Type B pancreatic cell (in vitro differentiated cells): ENCODE measurements around the gene RIMBP3C. TPM values are rescaled to one million over a fixed set of nuclear protein-coding genes. Genes with fewer than 3 reads are reported as not detected.
A peak's percentile ranks its signal among the peaks of the same experiment; 100 is the strongest.
"Not testable (repeated sequence)": the region's sequence is repeated elsewhere in the genome, so short reads cannot be mapped to it uniquely, and the experiment has no call there.

Experiments
- DNase-seq: peaks from one replicate; pipeline ENCODE4 v3.0.0; 2021; ENCODE audit warnings: mixed read lengths; ENCODE audit not compliant: unreplicated experiment; ENCODE audit errors: extremely low spot score
- H3K27ac Mint-ChIP-seq: 2 replicates; pipeline ENCODE4 v1.8.0; 2021; ENCODE audit warnings: mild to moderate bottlenecking, mixed read lengths
- H3K27me3 Mint-ChIP-seq: 2 replicates; pipeline ENCODE4 v1.8.0; 2021; ENCODE audit warnings: mixed read lengths
- H3K36me3 Mint-ChIP-seq: 2 replicates; pipeline ENCODE4 v1.8.0; 2021; ENCODE audit warnings: mixed read lengths
- H3K4me1 Mint-ChIP-seq: one replicate; pipeline ENCODE4 v1.8.0; 2021; ENCODE audit warnings: mixed read lengths; ENCODE audit not compliant: unreplicated experiment
- H3K4me3 Mint-ChIP-seq: 2 replicates; pipeline ENCODE4 v1.8.0; 2021; ENCODE audit warnings: mild to moderate bottlenecking, mixed read lengths
- H3K9me3 Mint-ChIP-seq: 2 replicates; pipeline ENCODE4 v1.8.0; 2021; ENCODE audit warnings: mixed read lengths
- CTCF ChIP-seq: fragments of 200-600 bp; sonication (generic); conservative IDR thresholded peaks from 2 replicates; pipeline ENCODE4 v1.5.0; 2021; ENCODE audit warnings: antibody characterized with exemption, mild to moderate bottlenecking
- total RNA-seq: library from RNA; stranded (reverse); gene quantifications from 2 replicates; pipeline ENCODE4 v1.2.1, GENCODE V29; 2021; ENCODE audit warnings: low replicate concordance

Gene RIMBP3C
- total RNA-seq, 1 donor from 2014 or later: 0.34 TPM

GRCh38 chr22:21567456-21568346, 16.4 kb upstream of the RIMBP3C start, which contains the start of gene UBE2L3:
UBE2L3 (plus strand) TSS chr22:21567714; CDS start chr22:21567745, 31 bp downstream.
- peaks cover 30% of the 10 kb centered on the region for H3K4me1 Mint-ChIP-seq
- no peaks in the 10 kb centered on the region for H3K9me3 Mint-ChIP-seq
- H3K27me3 Mint-ChIP-seq: no peaks in the 10 kb centered on the region
- H3K4me3 Mint-ChIP-seq: peak within 1 kb of the TSS; percentile 95
- no peak for TF ChIP-seq CTCF
- no peaks in the 10 kb centered on the region for H3K36me3 Mint-ChIP-seq
- peak within 1 kb of the TSS; percentile 85 for H3K27ac Mint-ChIP-seq
- DNase-seq: peak; percentile 87

- TF ChIP-seq CTCF: no peak
- Mint-ChIP-seq H3K27ac (peak overlapping the region; percentile 10), H3K27me3 (no peaks in the 10 kb centered on the region), H3K4me1 (peaks cover 8% of the 10 kb centered on the region), H3K36me3 (no peaks in the 10 kb centered on the region), H3K9me3 (no peaks in the 10 kb centered on the region), H3K4me3 (no peak overlapping the region)
- DNase-seq: no peak
These were observed 13.2 kb upstream of the RIMBP3C start for GRCh38 chr22:21564411-21564810.

- Mint-ChIP-seq H3K9me3 (no peaks in the 10 kb centered on the region), H3K4me3 (no peak overlapping the region), H3K36me3 (no peaks in the 10 kb centered on the region), H3K27me3 (no peaks in the 10 kb centered on the region), H3K4me1 (peaks cover 5% of the 10 kb centered on the region), H3K27ac (peak overlapping the region; percentile 10)
- TF ChIP-seq CTCF: no peak
- no peak for DNase-seq
These were observed 12.7 kb upstream of the RIMBP3C start for GRCh38 chr22:21563912-21564311.

GRCh38 chr22:21560657-21561056, 9.4 kb upstream of the RIMBP3C start:
- H3K4me3 Mint-ChIP-seq: not testable (repeated sequence)

GRCh38 chr22:21559345-21560125, 8.3 kb upstream of the RIMBP3C start:
- H3K27ac Mint-ChIP-seq, H3K27me3 Mint-ChIP-seq, H3K4me3 Mint-ChIP-seq, H3K36me3 Mint-ChIP-seq, DNase-seq, H3K9me3 Mint-ChIP-seq, H3K4me1 Mint-ChIP-seq: not testable (repeated sequence)

More at GRCh38 chr22:21560657-21561056, 9.4 kb upstream of the RIMBP3C start:
- DNase-seq, H3K27ac Mint-ChIP-seq, H3K27me3 Mint-ChIP-seq, H3K36me3 Mint-ChIP-seq, H3K4me1 Mint-ChIP-seq, H3K9me3 Mint-ChIP-seq: not testable (repeated sequence)

- not testable (repeated sequence) for H3K9me3 Mint-ChIP-seq, H3K27me3 Mint-ChIP-seq, H3K4me3 Mint-ChIP-seq, DNase-seq, H3K36me3 Mint-ChIP-seq, H3K27ac Mint-ChIP-seq, H3K4me1 Mint-ChIP-seq
These were observed 598 bp downstream of the RIMBP3C start for GRCh38 chr22:21550678-21551047.

- not testable (repeated sequence) for DNase-seq, H3K9me3 Mint-ChIP-seq, H3K36me3 Mint-ChIP-seq, H3K27ac Mint-ChIP-seq, H3K4me1 Mint-ChIP-seq, H3K27me3 Mint-ChIP-seq, H3K4me3 Mint-ChIP-seq
These were observed 1.1 kb downstream of the RIMBP3C start for GRCh38 chr22:21550008-21550677.

- H3K27ac Mint-ChIP-seq, DNase-seq, H3K27me3 Mint-ChIP-seq, H3K4me3 Mint-ChIP-seq, H3K4me1 Mint-ChIP-seq, H3K36me3 Mint-ChIP-seq, H3K9me3 Mint-ChIP-seq: not testable (repeated sequence)
These were observed 1.7 kb downstream of the RIMBP3C start for GRCh38 chr22:21549558-21549957.

GRCh38 chr22:21544432-21545322, 6.6 kb downstream of the RIMBP3C start:
- H3K9me3 Mint-ChIP-seq, H3K27me3 Mint-ChIP-seq, H3K4me1 Mint-ChIP-seq, H3K27ac Mint-ChIP-seq, H3K36me3 Mint-ChIP-seq, H3K4me3 Mint-ChIP-seq: not testable (repeated sequence)
- peak; percentile 8 for DNase-seq

GRCh38 chr22:21539862-21540261, 11.4 kb downstream of the RIMBP3C start:
- H3K4me1 Mint-ChIP-seq, DNase-seq, H3K27ac Mint-ChIP-seq, H3K4me3 Mint-ChIP-seq, H3K9me3 Mint-ChIP-seq, H3K27me3 Mint-ChIP-seq, H3K36me3 Mint-ChIP-seq: not testable (repeated sequence)
